HUDEP-2 (cell line): ENCODE data around the gene FAM174B.
A peak's percentile ranks its signal among the peaks of the same experiment; 100 is the strongest.

Source experiments
- DNase-seq, 76 experiments: peaks; one replicate each; lab custom pipeline; 2025; ENCODE audit not compliant: unreplicated experiment in 76 of 76; lab: John Stamatoyannopoulos, UW

FAM174B gene

GRCh38 chr15:92645051-92645631, 10.4 kb downstream of the FAM174B start:
- DNase-seq = peak in 1 of 76 experiments; percentile 7

DNA sequence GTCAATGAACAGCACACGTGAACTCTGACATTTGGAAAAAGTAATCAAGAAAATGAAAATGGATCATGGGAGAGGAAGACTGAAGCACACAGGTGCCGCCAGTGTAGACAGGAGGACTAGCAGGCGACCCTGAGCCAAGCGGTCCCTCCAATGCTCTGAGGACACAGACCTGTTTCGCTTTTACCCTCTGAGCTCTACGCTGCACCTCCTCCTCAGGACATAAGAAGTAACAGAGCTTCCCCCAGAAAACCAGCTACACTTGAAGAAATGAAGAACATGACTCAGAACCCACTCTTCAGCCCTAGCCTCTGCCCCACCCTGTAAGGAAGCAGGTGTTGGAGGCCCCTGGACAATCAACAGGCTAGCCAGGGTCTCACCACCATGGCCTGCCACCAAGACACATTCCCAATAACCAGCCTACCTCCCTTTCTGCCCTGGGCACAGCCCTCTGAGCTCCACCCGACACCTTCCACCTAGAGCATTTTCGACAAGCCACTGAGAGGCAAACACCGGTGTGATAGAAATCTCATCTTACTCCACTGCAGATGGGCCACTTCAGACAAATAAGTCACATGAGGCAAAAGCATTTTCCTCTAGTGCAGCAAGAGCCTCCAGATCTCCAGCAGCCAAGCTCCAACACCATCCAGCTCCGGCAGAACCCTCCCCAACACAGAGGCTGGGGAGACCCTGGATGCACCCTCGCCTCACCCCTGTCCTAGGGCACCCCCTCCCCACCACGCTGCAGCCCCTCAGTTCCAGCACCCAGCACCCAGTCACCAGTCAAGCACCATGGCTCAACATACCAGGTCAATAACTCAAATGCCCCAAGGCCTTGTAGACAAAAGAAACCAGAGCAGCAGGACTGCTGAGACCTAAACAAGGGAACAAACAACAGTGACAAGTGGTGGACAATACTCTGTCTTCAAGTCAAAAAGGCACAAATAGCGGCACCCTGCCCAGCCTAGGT, 11.4 kb downstream of the FAM174B start:
- no peak for DNase-seq

DNA sequence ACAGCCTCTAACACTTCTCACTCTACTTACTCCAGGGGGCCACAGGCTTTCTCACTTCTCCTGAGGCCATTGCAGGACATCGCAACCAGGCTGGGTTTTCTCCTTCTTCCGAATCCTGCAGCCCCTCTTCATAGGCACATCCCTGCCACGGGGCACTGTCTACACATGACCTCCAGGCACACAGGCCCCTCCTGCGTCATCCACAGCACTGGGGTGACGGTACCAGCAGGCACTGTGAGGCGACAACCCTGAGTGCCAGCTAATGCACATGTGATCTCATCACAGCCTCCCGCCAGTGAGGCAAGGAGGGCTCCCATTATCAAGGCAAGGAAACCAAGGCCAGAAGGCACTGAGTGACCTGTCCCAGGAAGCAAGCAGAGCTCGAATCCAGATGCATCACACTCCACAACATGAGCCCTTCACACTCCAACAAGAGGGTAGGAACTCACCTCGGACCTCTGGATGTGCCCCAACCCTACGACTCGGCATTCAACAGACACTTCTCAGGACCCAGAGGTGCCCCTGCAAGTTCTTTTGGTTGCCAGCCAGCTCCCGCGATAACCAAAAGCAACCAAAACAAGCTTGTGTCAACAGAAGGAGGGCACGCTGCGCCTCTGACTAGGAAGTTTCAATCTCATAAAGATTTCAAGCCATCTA, 16.7 kb downstream of the FAM174B start:
- DNase-seq = no peak

DNA sequence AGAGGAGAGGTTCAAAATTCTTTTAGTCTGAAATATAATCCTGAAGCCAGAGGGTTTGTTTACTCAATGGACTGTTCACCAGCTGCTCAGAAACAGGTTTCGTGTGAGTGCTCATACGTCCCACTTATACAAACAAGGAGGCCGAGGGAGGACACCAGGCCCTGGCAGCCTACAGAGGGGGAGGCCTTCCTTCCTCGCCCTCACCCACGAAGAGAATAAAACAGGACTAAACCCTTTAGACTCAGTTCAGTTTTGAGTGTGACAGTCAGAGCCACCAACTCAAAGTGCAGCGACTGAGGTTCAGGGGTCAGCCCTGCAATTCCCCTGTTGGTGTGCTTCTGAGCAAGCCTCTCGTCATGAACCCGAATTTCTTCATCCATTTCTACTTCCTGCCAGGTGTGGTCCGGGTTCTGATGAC, 17.3 kb downstream of the FAM174B start:
- DNase-seq = no peak

GRCh38 chr15:92637626-92638025, 17.9 kb downstream of the FAM174B start:
- no peak for DNase-seq

GRCh38 chr15:92636908-92637481, 18.6 kb downstream of the FAM174B start:
- DNase-seq = no peak

DNA sequence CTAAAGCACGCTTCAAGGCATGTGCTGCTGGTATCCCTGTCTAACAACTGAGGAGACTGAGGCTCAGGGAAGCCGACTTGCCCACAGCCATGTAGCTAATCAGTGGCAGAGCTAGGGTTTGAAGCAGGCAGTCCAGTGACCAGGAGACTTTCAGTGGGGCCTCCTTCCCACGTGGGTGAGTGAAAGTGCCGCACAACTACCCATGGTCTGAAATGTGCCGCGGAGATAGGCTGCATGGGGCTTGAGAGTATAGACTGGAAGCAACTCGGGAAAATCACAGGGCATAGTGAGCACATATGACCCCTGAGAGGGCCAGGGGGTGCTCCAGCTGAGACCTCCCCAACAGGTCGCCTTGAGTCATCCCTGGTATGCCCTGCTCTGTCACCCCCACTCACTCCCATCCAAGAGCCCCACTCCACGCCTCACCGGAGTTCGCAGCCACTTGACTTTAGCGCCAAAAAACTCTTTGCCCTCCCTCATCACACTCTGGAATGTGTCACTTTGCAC, 19.1 kb downstream of the FAM174B start:
- no peak for DNase-seq

DNA sequence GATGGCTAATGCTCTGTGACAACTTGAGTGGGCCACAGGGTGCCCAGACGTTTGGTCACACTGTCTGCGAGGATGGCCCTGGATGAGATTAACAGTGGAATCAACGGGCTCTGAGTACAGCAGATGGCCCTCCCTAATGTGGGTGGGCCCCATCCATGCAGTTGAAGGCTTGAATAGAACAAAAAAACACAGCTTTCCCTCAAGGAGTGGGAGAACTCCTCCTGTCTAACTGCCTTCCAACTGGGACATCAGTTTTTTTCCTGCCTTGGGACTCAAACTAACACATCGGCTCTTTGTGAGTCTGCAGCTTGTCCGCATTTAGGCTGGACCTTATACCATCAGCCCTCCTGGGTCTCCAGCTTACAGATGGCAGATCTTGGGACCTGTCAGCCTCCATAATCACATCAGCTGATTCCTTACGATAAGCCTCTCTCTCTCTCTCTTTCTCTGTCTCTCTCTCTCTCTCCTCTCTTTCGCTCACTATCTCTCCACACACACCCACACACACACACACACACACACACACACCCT, 20.8 kb downstream of the FAM174B start:
- no peak for DNase-seq

- DNase-seq = no peak
Measured at GRCh38 chr15:92634060-92634459, 21.5 kb downstream of the FAM174B start.

- no peak for DNase-seq
Measured at GRCh38 chr15:92633418-92633817, 22.2 kb downstream of the FAM174B start.

- DNase-seq = no peak
Measured at GRCh38 chr15:92633001-92633400, 22.6 kb downstream of the FAM174B start.

- peak in 1 of 76 experiments; percentile 15 for DNase-seq
Measured at GRCh38 chr15:92631721-92632120, 23.9 kb downstream of the FAM174B start.

- DNase-seq = no peak
Measured at GRCh38 chr15:92629975-92630626, 25.5 kb downstream of the FAM174B start.

GRCh38 chr15:92629276-92629974, 26.1 kb downstream of the FAM174B start:
- peak in 3 of 76 experiments; percentile 7 to 25 (median 8) for DNase-seq

- no peak for DNase-seq
Measured at GRCh38 chr15:92627014-92627413, 28.6 kb downstream of the FAM174B start.

DNA sequence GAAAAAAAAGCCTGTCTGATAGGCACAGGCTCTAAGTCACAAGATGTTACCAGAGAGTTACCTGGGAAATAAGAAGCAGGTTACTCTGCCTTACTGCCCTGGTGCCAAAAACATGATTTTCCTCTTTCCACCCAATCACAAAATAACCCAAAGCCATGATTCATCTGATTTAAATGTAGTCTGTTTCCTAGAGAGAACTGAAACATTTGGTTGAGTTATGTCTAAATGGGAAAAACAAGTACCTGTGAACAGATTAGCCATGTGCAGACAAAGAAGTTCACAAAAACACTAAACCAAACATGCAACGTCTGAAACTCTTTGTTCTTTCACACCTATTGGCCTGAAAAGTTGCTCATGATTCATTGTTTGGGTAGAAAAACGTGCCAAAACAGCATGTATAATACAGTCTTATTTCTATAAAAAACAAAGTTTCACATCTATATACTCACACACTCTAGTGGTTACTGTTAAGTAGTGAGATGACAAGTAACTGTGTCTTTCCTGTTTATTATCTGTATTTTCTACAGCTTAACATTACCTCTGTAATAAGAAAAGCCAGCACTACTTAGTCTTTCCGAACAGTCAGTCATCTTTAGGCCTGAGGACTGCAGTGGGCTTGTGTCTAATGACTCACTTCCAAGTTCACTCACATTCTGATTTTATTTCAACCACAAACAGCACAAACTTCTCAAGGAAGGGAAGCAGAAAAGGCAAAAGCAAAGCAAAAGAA, 30.2 kb downstream of the FAM174B start:
- no peak for DNase-seq

- DNase-seq = no peak
Measured at GRCh38 chr15:92624401-92624991, 31.1 kb downstream of the FAM174B start.

- DNase-seq = no peak
Measured at GRCh38 chr15:92623435-92623834, 32.1 kb downstream of the FAM174B start.
